DOHH2 (cell line): Measurements from ENCODE around the gene EPHB1.

ENCODE experiments used
- CTCF ChIP-seq: fragments of 200-600 bp; sonication (generic); IDR thresholded peaks from one replicate; pipeline ENCODE4 v1.5.1; 2014; ENCODE audit warnings: antibody characterized with exemption, mild to moderate bottlenecking, low read depth, low read length; ENCODE audit not compliant: poor library complexity, severe bottlenecking
- EZH2phosphoT487 ChIP-seq: fragments of 200-600 bp; sonication (generic); IDR thresholded peaks from 2 replicates; pipeline ENCODE4 v1.6.1; 2017; ENCODE audit warnings: borderline replicate concordance, mild to moderate bottlenecking, antibody characterized with exemption, low read length, moderate library complexity, mixed read lengths

GRCh38 chr3:135261214-135261775, 466.2 kb downstream of the EPHB1 start:
- TF ChIP-seq CTCF (no peak), EZH2phosphoT487 (no peak)
